NCI-H1417 (cell line): ENCODE results near the gene TMEM9B.
"Not testable (repeated sequence)": the region's sequence is repeated elsewhere in the genome, so short reads cannot be mapped to it uniquely, and the experiment has no call there.

Source experiments
- DNase-seq, 3 experiments: peaks; one replicate each; lab custom pipeline; 2025; lab: John Stamatoyannopoulos, UW

The TMEM9B gene

DNA sequence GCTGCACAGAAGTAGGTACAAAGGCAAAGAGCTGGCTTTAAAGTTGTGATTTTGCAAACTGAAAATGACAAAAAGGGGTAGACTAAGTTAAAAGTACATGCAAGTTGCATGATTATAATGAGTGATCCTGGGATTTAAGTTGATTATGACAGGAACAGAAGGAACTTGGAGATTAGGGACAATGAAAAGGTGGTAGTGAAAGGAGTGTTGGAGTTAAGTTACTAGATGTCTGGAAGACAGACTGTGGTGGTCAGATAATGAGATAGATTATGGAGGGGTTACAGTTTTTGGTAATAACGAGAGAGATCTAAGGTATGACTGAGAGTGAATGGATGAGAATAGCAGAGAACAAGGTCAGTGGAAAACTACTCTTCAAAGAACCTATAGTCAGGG, 7.7 kb upstream of the TMEM9B start:
- no peak for DNase-seq

DNA sequence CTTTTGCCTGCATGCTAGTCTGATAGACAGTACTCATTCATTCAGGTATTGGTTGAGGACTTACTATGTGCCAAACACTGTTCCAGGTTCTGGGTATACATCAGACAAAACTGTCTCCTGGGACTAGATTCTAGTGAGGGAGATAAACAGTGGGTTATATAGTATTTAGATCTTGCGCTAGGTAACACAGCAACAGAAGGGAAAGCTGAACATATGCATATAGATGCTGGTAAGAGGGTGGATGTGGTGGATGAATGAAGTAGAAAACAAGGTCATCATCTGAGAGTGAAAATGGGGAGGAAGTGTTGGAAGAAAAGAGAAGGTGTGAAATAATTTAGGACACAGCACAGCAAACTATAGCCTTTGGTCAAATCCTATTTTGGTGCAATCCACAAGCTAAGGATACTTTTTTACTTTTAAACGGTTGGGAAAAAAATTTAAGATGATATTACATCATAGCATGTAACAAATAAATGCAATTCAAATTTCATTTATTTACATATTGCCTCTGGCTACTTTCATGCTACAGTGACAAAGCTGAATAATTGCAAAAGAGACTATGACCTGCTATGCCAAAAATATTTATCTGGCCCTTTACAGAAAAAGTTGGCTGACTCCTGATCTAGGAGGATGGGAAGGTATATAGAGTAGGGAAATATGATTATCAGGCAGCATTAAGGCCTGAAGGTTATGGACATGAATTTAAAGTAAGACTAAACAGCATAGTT, 7.1 kb upstream of the TMEM9B start:
- no peak for DNase-seq

DNA sequence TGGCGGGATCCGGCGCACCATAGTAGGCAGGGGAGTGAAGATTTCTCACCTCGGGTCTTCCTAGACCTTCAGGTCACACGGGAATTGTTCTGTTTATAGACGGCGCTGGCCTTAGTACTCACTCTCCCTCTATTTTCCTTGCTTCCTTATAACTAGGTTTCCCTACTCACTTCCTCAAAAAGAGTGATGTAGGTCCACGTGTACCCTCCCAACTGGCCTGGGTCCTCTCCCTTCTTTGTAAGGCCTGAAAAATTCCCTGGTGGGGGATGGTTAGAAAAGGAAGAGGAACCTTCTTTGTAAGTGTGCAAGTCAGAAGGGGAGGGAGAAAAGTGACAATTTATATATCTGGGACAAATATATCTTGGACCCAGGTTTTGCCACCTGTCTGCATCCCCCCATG, 2.9 kb upstream of the TMEM9B start:
- no peak for DNase-seq

DNA sequence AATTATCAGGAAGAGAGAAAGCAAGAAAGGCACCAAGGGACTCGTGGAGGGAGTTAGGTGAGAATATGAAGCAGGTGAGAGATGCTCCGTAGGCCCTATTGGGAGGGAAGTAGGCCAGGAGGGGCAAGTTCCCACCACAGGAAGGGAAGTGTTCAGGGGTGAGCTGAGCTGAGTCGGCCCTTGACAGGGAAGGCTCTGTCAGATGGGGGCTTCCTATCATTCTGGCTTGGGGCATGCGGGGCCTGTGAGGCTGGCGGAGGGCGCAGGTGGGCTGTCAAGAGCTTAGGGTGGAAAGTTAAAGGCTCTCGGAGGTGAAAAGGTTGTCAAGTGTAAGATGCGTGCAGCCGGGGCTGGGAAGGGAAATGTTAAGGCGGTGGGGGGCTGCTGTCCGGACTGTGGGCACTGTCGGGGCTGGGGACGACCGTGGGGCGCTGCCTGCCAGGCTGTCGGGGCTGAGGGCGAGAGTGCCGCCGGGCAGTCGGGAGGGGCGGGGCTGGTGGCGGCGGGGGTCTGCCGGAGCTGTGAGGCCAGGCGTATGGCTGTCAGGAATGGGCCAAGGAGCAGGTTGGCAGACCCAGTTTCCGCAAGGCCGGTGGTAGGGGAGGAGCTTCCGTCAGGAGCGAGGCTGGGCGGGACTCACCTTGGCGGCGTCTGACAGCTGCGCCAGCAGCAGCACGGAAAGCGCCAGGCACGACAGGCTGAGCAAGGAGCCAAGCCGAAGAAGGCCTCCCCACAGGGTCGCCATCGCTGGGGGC, 496 bp downstream of the TMEM9B start:
- DNase-seq, result peak; percentile 85 to 92 (median 91)

DNA sequence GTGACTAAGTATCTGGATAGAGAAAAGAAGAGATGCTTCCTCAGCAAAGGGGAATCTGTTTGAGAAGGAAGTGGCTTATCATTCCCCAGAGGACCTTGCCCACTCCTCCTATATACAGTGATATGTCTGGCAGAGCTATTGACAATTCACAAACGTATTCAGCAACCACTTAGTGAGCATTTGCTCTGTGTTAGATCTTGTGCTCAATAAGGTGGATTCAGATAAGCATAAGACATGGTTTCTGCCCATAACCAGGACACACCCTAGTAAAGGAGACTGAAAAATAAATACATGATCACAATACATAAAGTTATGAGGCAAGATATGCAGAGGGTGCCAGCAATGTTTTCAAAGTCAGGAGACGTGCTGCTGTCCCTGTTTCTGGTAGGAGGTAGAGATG, 1.4 kb downstream of the TMEM9B start:
- peak in 1 of 3 experiments; percentile 17 for DNase-seq

DNA sequence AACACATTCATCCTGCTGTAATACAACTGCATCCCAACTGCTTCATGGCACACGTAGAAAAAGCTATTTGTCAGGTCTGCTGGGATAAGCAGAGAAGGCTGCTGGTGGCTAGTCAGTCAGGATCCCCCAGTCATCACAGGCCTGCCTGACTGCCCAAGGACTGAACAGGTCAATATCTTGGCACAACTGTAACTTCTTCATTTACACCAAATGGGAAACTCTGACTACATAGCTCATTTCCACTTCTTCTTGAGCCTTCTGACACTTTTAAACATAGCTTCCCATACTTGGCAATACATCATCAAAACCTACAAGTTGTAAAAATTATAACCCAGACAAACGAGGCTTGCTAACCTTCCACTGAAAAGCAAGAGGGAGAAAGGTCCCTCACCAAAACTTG, 2.8 kb downstream of the TMEM9B start:
- DNase-seq, result no peak

DNA sequence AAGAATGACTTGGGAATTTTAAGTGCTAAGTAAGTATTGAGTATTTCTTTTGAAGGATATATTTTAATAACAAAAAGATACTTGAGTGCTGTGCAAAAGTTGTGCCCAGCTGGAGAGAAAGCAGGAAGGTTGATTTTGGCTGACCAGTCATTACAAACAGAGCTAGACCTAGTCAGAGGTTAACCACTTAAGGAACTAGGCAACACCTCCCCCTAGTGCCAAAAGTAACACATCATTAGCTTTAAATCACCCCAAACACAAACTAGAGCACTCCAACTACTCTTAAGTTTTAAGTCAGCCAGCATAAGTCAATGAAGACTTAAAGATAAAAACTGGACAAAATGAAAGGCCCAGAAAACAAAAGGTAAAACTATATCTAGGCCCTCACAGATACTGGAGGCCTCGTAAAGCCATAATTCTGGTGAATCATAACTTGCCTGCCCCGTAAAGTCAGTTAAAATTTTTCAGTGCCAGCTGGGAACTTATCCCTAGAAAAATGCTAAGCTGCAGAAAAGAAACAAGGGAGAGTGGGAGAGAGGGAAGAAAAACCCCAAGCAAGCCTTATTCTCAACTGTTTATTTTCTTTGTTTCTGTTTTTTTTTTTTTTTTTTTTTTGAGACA, 4.6 kb downstream of the TMEM9B start:
- peak; percentile 16 to 76 (median 36) for DNase-seq

DNA sequence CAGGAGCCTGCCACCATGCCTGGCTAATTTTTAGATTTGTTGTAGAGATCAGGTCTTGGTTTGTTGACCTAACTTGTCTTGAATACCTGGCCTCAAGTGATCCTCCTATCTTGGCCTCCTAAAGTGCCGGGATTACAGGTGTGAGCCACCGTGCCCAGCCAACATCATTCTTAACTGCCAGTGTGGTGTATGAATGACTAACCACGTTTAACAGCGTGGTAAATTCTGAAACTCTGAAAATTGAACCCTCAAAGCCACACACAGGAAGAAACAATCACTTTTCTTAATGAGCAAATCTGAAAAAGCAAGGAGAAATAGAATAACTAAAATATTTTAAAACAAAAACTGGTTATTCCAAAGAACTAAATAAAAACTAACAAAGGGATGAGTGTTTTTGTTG, 7.4 kb downstream of the TMEM9B start:
- no peak for DNase-seq

DNA sequence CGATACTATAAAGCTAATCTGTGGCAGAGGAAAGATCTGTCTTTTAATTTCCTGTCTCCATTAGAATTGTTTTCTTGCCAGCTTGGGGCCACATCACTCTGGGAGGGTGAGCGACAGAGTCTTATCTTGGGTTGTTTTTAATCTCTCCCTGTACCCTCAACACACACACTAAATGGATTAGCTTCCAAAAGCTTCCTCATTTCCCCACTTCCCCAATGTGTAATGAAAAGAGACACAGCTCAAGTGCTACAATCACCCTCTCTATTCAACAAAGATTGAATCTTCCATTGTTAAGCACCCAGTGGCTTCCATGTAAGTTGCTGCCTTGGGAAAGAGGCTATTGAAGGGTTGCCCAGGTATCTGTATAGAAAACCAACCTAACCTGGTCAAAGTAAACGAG, 15.4 kb downstream of the TMEM9B start:
- no peak for DNase-seq

DNA sequence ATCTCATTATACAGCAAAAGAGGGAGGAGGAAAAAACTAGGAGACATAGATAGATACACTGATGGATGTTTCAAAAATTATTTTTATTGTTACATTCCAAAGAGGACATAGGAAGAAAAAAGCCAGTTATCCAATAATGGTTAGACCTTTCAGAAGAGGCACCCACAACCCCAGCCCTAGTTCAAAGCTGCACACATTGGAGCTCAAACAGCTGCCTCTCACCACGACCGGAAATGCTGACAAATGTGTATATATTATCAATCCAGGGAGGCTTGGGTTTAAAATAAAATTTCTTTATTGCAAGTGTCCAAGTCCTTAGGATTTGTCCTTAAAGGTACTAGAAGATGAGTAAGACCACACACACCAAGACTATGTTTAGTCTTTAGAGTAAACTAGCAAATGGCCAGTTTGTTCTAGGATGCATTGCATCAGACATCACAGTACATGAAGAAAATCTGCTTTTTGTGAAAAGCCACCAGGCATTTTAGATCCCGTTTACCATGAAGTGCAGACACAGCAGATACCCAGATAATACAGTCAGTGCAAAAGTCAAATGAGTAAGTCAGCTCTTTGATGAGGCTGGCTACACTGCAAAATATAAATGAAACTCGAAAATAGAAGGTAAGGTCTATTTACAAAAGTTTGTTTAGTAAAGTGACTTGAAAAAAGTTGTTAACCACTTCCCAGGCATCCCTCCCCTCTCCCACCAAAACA, 16.9 kb downstream of the TMEM9B start:
- no peak for DNase-seq

DNA sequence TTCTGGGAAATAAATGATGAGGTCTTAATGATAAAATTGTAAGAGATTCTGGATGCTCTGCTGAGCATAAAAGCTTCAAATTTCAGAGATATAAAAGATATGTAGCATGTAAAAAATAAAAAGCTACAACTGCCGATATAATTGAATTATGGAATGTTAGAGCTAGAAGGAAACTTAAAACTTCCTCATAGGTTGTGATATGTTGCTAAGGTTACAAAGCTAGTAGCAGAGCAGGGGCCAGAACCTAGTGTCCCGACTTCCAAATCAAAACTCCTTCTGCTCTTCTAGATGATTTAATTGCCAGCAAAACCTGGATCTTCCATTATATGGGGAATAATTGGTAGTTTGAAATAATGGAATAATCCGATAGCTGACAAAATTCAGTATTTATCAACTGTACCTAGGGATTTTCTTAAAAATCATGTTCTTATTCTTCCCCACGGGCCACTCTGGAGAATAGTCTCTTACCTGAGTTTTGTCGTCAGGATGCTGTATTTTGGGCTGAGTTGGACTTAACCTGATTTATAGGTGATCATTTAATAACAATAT, 21.6 kb downstream of the TMEM9B start, which contains the start of gene ASCL3:
Gene ASCL3, minus strand, starts transcription at position 499 of the 549 bp plus-strand sequence. CDS start 4,855 bp downstream, outside the sequence.
- DNase-seq, result no peak

DNA sequence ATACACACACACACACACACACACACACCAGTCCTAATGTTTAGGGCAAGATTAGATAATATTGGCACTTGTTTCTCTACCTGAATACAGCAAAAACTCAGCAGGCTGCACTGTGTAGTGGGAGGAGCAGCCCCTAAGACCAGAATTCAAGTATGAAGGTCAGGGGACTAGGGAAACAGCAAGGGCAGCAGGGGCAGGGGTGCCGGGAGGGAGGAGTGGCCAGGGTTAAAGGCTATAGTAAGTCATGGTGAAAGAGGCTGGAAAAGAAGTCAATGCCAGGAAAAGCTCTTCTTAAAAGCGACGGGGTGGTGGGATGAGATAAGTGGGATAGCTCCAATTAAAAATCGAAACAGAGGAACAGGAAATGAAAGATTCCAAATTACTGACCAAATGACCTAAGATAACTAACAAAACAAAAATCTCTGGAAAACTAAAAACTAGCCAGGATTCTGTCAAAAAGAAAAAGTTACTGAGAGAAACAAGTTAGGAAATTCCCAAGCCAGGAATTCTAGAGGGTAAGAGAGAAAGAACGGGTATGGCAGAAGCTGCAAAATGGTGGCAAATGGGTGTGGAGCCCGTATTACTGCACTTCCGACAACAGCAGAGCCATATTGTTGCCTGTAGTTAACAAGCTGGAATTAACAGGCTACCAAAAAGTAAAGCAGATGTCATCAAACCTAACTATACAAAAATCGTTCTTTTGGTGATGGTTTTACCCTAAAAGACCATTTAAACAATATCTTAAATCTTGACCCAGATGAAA, 22.7 kb downstream of the TMEM9B start:
- no peak for DNase-seq

DNA sequence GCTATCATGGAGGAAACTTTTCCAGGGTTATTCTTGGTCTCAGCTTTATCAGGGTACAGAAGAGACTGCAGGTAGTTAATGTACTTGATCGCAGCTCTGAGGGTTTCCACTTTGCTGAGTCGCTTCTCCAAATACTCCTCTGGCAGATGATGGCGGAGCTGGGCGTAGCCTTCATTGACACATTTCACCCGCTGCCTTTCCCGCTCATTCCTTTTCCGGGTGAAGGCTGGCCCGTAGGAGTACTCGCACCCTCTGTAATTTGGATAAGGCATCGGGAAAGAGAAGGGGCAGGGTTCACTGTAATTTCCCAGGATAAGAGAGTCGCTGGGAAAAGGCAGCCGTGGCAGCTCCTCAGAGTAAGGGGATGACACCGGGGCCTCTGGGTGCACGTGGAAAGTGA, 26.6 kb downstream of the TMEM9B start:
- DNase-seq, result no peak

DNA sequence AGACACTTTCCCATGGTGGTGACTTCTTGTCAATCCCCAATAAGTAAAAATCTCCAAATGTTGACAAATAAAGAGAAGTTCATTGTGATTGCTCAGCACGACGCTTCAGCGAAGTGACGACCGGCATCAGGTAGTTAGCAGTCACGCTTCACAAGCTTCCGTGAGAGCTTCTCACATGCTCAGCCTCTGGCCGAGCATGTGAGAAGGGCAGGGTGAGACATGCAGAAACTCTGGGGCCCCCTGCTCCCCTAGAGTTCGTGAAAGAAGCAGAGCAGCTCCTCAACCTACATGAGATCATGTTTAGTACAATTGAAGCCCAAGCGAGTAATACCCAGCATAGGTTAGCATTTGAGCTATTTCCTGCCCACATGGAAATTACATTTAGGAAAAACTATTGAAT, 27.1 kb downstream of the TMEM9B start:
- DNase-seq, result peak in 1 of 3 experiments; percentile 27

DNA sequence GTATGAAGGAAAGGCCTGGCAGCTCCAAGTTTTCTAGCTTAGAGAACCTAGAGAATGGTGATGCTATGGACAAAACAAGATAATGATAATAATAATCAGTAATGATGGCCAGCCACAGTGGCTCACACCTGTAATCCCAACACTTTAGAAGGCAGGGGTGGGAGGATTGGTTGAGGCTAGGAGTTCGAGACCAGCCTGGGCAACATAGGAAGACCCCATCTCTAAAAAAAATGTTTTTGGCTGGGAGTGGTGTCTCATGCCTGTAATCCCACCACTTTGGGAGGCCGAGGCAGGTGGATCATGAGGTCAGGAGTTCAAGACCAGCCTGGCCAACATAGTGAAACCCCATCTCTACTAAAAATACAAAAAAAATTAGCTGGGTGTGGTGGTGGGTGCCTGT, 28.5 kb downstream of the TMEM9B start:
- not testable (repeated sequence) for DNase-seq

DNA sequence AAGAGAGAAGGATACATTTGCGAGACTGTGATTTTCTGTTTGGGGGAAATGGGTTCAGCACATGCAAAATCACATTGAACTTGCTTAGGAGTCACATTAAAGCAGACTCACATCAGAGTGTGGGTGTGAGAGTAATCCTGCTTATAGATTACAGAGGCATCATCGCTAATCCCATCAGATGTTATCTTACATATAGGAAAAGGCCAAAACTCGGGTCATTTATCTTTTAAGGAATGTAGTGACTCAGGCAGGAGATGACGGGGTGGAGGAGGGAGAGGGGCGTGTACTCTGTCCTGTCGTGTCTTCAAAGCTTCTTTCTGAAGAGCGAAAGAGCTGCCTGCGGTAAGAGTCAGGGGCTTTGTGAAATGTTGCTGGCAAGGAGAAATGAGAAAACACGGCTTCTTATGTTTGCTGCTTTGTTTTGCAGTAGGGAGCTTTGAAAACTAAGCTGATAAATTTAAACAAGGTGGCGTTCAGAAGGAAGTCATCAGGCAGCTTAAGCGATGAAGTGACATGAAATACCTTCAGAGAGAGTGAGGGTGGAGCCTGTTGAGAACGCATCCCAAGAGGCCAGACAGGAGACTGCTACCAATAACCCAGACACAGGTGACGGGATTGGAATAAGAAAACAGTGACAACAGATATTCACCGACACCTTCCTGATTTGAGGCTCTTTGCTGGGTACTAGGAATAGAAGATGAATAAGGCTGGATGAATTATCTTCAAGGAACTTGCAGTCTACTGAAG, 29.3 kb downstream of the TMEM9B start:
- DNase-seq, result no peak

DNA sequence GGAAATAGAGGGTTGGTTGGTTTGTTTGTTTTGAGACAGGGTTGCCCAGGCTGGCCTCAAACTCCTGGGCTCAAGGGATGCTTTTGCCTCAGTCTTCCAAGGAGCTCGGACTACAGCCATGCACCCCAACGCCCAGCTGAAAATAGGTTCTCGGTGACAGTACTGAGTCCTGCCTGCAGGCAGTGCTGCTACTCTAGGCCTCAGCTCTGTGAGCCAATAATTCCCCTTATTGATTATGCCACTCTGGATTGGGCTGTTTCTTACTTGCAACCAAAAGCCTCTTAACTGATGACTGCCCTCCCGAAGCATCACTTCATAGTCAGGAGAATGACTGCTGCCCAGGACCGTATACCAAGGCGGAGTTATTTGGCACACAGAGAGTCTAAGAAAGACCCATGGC, 30.3 kb downstream of the TMEM9B start:
- no peak for DNase-seq

DNA sequence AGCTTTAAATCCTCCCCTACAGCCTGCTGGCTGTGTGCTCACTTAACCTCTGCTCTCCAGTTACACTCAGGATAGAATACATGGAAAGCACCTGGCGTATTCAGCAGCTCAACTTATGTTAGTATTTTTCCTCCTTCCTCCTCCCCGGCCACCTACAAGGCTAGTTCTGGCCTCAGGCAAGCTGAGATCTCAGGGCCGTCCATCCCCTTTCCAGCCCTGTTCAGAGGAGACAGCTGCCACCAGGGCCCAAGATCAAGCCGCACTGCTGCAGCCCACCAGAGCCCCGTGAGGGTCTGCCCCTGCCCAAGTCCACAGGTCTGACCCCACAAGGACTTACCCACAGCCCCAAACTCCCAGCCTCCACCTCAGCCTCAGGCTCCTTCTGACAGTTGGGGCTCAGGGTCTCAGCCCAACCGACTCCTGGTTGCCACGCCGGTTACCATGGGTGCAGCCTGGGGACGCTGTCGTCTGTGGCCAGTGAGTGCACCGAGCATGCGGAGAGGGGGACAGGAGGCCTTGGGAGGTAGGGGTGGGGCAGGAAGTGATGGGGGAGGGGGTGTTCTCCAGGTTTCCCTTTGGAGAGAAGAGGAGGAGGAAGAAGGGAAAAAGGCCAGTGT, 31.6 kb downstream of the TMEM9B start, which contains the start of gene C11orf16:
Gene C11orf16, minus strand, starts transcription at position 384 of the 617 bp plus-strand sequence. CDS start 639 bp downstream, outside the sequence.
- DNase-seq, result peak; percentile 9 to 33 (median 12)

DNA sequence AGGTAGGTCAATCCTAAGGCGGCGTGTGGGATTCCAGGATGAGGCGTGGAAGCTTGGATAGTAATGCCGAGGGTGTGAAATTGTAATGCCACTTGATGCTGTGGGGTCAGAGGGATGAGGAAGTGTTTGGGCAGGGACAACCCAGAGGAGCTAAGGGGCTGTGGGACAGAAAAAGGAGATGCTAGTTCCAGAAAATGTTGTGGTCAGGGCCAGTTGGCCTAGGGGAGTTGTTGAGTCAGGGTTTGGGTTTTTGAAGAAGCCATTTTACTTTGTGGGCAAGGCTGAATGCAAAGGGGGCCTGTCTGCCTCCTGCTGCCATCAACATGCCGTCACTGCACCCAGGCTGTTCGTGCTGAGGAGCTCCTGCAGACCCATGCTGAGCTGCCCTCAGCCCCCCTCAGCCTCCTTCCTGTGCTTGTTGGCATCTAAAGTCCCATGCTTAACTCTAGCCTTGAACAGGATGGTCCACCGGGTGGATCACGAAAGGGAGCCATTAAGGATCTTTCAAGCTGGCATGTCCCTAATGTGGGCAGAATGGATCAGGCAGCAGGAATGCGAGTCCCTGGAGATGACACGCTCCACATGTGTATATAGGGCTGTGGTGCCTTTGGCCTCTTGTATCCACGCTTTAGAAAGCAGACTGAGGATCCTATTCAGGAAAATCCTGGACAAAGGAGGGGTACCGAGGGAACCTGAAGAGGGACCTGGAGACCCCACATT, 33.6 kb downstream of the TMEM9B start:
- no peak for DNase-seq
